ENCODE results near the gene P3H2. TPM values are rescaled to one million over a fixed set of nuclear protein-coding genes. Genes with fewer than 3 reads are reported as not detected.

The P3H2 gene
- total RNA-seq, 4 donors from 2014 or later, result 2.7 to 17.9 (median 12.9) TPM

GRCh38 chr3:190017521-190018288, 103.0 kb downstream of the P3H2 start:
- Histone ChIP-seq H3K36me3 (no peaks in the 10 kb centered on the region), H3K27ac (no peak overlapping the region), H3K4me1 (peaks cover 0 to 7% (median 0%) of the 10 kb centered on the region in 4 donors), H3K27me3 (no peaks in the 10 kb centered on the region), H3K4me3 (no peak overlapping the region), H3K9me3 (no peaks in the 10 kb centered on the region)
- peak in 4 of 5 experiments; percentile 13 to 29 (median 20) for TF ChIP-seq CTCF (IDR thresholded peaks at IDR 0.05)
- no peak for TF ChIP-seq EP300 (IDR thresholded peaks at IDR 0.05)
- TF ChIP-seq POLR2A (IDR thresholded peaks at IDR 0.05), result no peak
- 43% methylated on average over 6 of the region's 6 CpGs for WGBS, 2 donors
- no peak for DNase-seq (ENCODE audit: low spot score in 2 of 2)

GRCh38 chr3:190016966-190017365, 103.7 kb downstream of the P3H2 start:
- TF ChIP-seq EP300 (IDR thresholded peaks at IDR 0.05), result no peak
- TF ChIP-seq POLR2A (IDR thresholded peaks at IDR 0.05), result no peak
- TF ChIP-seq CTCF (IDR thresholded peaks at IDR 0.05), result no peak
- Histone ChIP-seq H3K36me3 (no peaks in the 10 kb centered on the region), H3K4me1 (peaks cover 0 to 7% (median 0%) of the 10 kb centered on the region in 4 donors), H3K27ac (no peak overlapping the region), H3K4me3 (no peak overlapping the region), H3K9me3 (no peaks in the 10 kb centered on the region), H3K27me3 (no peaks in the 10 kb centered on the region)
- no peak for DNase-seq (ENCODE audit: low spot score in 2 of 2)

- peaks cover 0 to 11% (median 0%) of the 10 kb centered on the region in 4 donors for H3K4me1 ChIP-seq
- no peak overlapping the region for H3K27ac ChIP-seq
- DNase-seq (ENCODE audit: low spot score in 2 of 2), result no peak
- TF ChIP-seq EP300 (IDR thresholded peaks at IDR 0.05) (no peak), POLR2A (IDR thresholded peaks at IDR 0.05) (no peak), CTCF (IDR thresholded peaks at IDR 0.05) (no peak)
- 91 to 100% methylated on average over 2 of the region's 2 CpGs for WGBS, 2 donors
- H3K27me3 ChIP-seq, result no peaks in the 10 kb centered on the region
- H3K4me3 ChIP-seq, result no peak overlapping the region
- H3K9me3 ChIP-seq, result no peaks in the 10 kb centered on the region
- H3K36me3 ChIP-seq, result no peaks in the 10 kb centered on the region
Observed at GRCh38 chr3:190014940-190015339, 105.8 kb downstream of the P3H2 start.

- no peak for TF ChIP-seq CTCF (IDR thresholded peaks at IDR 0.05)
- TF ChIP-seq POLR2A (IDR thresholded peaks at IDR 0.05), result no peak
- no peak for TF ChIP-seq EP300 (IDR thresholded peaks at IDR 0.05)
- 76 to 79% methylated on average over 7 of the region's 7 CpGs for WGBS, 2 donors
- Histone ChIP-seq H3K4me1 (peaks cover 0 to 18% (median 0%) of the 10 kb centered on the region in 4 donors), H3K36me3 (no peaks in the 10 kb centered on the region), H3K27ac (no peak overlapping the region), H3K27me3 (no peaks in the 10 kb centered on the region), H3K9me3 (no peaks in the 10 kb centered on the region), H3K4me3 (no peak overlapping the region)
- no peak for DNase-seq (ENCODE audit: low spot score in 2 of 2)
Observed at GRCh38 chr3:190013943-190014924, 106.5 kb downstream of the P3H2 start.
